CD4-positive, alpha-beta T cell treated with Interferon gamma for 1 hour (primary cell): Measurements from ENCODE around the gene POLR3GL.
A peak's percentile ranks its signal among the peaks of the same experiment; 100 is the strongest.

Experiments used
- DNase-seq: peaks from one replicate; pipeline ENCODE4 v3.0.0-alpha.2; 2020

POLR3GL gene

DNA sequence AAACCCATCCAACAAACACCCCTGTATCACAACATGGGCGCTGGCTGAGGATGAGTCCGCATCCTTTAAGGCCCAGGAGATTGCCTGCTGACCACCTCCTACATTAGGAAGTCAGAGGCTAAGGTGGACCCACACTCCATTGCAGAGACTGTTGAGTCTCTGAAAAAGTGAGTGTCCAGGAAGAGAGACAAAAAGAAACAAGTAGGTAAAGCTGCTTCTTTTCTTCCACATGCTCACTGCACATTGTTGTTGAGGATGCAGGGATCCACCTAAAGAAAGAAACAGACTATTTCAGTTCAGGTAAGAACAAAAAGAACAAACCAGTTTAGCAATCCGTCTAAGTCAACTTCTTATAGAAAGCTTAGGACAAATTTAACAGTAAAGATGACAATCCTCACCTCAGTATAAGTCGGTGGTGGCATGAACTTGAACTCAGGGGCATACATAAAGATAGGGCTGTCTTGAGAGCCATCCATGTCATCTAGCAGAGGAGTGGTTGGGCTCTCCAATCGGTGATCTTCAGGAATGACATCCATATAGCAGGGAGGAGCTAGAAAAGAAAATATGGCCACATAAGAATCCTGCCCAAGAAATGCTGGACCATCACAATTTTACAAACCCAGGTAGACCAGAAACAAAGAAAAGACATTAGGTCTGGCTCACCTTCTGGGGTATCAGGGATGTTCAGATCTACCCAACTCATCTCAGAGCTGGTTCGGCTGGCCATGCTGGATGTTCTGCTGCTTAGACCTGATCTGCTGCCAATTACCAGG, 29.3 kb downstream of the POLR3GL start:
- no peak for DNase-seq

DNA sequence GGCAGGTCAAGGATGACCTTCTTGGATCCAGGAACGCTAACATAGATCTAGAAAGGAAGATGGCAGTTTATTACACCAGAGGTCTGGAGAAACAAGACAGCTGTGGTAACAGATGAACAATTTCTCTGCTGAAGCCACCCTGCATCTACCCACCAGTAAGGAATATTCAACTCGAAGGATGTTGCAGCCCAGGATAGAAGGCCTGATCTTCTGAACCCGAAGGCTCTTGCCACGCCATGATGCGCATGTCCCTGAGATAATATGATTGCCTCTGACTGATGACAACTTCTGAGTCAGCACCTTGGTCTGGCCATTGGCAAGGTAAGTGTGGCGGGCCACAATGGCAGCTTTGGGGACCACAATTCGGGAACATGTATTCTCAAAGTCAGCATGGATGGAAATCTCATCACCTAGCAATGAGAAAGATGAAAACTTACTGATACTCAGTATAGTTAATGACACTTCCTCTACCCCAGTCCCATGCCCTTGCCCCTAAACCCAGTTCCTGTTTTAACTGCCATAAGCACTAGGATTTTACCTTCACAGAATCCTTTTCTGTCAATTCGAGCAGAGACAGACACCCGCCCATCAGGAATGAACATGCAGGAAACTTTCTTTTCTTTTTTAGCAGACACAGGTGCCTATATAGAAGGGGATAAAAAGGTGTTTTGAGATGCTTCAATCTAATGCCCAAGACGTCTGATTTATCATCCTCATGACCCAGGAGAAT, 30.1 kb downstream of the POLR3GL start:
- DNase-seq: no peak

DNA sequence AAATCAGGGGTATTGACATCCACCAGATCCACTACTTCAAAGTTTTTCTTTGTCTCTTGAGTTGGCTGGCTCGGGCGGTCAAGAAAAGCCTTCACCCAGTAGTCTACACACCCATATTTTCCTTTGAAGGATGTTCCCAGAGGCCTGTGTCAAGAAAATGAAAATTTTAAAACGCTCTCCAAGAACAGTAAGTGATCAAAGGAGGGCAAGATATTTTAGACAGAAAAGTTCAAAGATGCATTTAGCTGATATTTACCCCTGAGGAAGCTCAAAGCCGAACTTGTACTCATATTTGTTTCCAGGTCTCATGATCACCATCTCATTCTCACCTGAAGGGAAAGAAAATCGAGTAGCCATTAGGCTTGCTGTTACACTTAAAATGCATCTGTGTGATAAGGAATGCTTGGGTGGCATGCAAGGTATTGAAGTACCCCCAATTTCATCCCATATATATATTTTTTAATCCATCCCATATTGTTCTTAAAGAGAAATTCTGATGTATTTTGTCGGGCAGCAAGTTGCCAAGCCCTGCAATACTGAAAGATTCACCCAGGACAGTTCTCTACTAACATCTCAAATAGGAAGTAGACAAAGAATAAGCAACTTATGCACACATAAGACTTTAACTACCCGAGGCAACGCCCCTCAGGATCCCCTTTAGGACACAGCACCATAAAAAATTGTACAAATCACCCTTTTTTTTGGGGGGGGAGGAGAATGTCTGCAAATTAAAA, 30.8 kb downstream of the POLR3GL start:
- no peak for DNase-seq

DNA sequence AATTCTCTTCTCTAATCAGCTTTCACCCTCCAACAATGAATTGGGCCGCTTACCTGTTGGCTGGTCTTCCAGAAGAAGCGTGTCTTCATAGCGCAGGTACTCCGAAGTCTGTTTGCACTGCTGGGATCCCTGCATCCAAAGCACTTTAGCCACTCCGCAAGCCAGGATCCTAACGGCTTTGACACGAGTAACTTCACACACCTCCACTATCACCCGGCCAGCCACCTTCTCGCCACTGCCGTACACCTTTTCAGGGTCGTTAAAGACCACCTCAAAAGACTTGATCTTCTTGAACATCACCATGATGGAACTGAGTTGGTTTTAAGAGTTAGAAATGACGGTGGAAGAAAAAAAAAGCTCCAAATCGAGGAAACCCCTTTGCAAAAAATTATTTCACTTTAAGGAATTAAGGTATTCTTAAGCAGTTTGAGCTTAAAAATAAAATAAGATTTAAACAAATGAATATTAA, 31.5 kb downstream of the POLR3GL start:
- DNase-seq: no peak

- peak; percentile 95 for DNase-seq
Observed at GRCh38 chr1:145996433-145997015, 32.0 kb downstream of the POLR3GL start, which contains the start of gene TXNIP. Gene TXNIP (minus strand): TSS chr1:145996579. CDS start chr1:145996266, 313 bp downstream.

- peak; percentile 66 for DNase-seq
Observed at GRCh38 chr1:145997016-145997717, 32.7 kb downstream of the POLR3GL start.

DNA sequence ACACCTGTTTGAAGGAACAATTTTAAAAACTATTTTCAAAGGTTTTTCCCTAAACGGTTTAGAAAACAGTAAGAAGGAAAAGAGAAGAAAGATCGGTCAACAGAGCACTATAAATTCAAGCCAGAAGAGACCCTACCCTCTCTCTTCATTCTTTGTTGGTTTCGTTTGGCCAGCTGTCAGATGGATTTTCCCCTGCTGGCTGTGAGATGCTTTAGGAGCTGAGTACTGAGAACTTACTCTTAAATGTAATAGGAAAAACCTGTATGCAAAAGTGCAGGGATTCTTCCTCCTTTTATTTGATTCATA, 33.2 kb downstream of the POLR3GL start:
- no peak for DNase-seq

- DNase-seq: peak; percentile 47
Observed at GRCh38 chr1:145999321-146000024, 35.0 kb downstream of the POLR3GL start.

DNA sequence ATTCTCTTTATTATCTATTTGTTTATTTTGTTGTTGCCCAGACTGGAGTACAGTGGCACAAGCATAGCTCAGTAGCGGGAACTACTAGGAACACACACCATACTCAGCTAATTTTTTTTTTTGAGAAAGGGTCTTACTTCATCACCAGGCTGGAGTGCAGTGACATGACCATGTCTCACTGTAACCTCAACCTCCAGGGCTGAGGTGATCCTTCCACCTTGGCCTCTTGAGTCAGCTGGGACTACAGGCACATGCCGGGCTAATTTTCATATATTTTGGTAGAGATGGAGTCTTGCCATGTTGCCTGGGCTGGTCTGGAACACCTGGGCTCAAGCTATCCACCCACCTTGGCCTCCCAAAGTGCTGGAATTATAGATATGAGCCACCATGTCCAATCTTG, 37.2 kb downstream of the POLR3GL start:
- no peak for DNase-seq

DNA sequence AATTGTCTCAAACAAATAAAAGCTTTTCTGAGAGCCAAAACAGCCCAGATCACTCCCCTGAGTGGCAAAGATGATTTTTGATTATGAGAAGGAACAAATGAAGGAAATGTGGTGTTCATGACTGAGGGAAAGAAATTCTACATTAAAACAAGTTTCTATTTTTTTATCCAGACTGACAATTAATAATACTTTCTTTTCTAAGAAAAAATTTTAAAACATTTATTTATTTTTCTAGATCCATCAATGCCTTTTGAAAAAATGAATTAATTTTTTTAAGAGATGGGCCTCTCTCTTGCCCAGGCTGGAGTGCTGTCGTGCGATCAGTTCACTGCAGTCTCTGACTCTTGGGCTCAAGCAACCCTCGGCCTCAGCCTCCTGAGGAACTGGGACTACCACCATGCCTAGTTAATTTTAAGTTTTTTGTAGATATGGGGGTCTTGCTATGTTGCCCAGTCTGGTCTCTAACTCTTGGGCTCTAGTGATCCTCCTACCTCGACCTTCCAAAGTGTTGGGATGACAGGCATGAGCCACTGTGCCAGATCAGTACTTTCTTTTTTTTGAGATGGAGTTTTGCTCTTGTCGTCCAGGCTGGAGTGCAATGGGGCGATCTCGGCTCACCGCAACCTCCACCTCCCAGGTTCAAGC, 43.1 kb downstream of the POLR3GL start:
- DNase-seq: no peak

- DNase-seq: no peak
Observed at GRCh38 chr1:146010126-146010738, 45.7 kb downstream of the POLR3GL start.

DNA sequence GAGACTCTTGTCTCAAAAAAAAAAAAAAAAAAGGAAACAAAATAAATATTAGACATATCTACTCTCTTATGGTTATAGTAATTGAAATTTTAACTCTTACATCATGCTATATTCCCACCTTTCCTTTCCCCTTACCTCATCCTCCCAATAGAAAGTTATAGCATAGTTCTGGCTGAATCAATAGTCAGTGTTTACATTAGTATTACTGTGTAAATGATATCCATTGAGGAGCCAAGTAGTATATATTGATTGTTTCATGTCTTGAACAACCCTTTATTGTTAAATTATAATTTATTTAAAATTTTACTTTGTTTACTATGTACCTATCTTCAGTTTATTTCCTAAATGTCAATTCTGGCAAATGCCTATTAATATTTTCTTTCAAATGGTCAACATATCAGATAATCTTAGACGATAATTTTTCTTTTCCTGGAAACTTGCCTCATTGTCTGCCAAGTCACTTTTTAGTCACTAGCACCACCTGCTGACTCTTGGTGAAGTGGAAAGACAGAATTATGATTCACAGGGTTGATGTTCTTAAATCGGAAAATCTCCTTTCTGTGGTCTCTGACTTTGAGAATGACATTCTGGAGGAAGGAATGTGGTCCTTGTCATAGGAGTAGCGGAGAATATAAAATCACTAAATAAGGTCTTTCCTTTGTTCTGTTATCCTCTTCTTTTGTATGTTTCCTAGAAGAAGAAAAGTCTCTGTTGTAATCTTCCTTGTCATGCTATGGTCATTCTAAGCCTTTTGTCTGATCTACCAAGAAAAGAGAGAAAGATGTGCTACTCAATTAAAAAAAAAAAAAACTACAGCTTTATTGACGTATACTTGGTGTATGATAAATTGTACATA, 48.4 kb downstream of the POLR3GL start:
- DNase-seq: peak; percentile 46

DNA sequence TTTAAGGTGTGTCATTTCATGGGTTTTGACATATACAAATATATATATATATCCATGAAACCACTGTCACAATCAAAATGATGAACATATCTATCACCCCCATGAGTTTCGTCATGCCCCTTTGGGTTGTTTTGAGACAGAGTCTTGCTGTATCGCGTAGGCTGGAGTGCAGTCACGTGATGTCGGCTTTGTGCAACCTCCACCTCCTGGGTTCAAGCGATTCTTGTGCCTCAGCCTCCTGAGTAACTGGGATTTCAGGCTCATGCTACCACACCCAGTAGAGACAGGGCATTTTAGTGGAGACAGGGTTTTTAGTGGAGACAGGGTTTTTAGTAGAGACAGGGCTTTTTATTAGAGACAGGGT, 49.1 kb downstream of the POLR3GL start:
- no peak for DNase-seq

GRCh38 chr1:146016891-146017290, 52.4 kb downstream of the POLR3GL start:
- no peak for DNase-seq

- no peak for DNase-seq
Observed at GRCh38 chr1:146019231-146020057, 55.0 kb downstream of the POLR3GL start.

DNA sequence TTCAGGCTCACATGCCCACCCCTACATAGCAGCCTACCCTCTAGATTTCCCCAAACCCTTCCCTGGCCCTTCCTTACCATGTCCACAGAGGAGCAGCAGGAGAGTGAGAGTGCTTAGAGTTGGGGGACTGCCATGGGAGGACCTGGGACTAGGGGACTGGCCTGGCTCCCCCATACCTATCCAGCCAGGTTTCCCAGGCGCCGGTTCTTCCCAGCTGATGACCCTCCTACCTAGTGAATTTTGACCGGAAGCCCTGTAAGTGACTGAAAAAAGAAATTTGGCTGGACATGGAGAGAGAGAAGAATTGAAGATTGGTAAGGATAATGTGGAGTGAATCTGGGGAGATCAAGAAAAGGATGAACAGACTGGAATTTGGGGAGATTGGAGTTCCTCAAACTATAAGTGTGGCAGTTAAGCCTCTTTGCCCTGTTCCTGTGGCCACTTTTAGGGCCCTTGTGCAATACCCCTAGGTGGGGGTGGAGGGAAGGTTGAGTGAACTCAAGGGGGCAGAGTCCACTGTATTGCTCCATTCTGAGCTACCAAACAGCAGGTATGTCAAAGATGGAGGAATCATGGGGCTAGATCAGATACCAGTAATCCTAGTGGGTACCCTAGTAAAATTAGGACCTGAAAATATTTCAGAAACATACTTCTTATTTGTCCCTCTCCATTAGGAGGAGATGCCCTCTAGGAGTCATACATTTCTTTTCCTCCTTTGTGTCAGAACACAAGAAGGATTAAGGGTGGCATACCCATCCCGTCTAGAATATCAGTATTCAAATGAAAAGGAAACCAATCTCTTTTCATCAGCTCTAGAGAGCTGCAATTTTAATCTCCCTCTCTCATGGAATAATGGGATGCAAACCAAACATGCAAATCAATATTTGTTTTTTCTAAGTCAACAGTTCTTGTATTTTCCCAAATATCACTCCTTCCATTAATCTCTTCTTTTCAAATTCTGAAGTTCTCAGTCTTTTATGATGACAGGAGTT, 55.9 kb downstream of the POLR3GL start:
- no peak for DNase-seq

- no peak for DNase-seq
Observed at GRCh38 chr1:146021050-146021445, 56.6 kb downstream of the POLR3GL start.
